Fibroblast of lung (primary cell): ENCODE data around the gene ATP13A1. TPM values are rescaled to one million over a fixed set of nuclear protein-coding genes. Genes with fewer than 3 reads are reported as not detected.

Experiments used
- DNase-seq, 2 donors: peaks; one replicate each; pipeline versions ENCODE4 v3.0.0 to v3.0.0-alpha.2; 2010; ENCODE audit warnings: low read depth in 2 of 2
- H2AFZ ChIP-seq: 2 replicates; pipeline ENCODE4 v1.5.1; 2012; ENCODE audit warnings: low read length, control low read depth, inconsistent platforms
- H3K27ac ChIP-seq: 2 replicates; pipeline ENCODE4 v1.5.1; 2011; ENCODE audit warnings: low read length, control low read depth; ENCODE audit not compliant: insufficient read depth
- H3K27me3 ChIP-seq: 2 replicates; pipeline ENCODE4 v1.5.1; 2011; ENCODE audit warnings: mild to moderate bottlenecking, low read length; ENCODE audit not compliant: control insufficient read depth, insufficient read depth
- H3K36me3 ChIP-seq: 2 replicates; pipeline ENCODE4 v1.5.1; 2011; ENCODE audit warnings: low read length; ENCODE audit not compliant: control insufficient read depth, insufficient read depth
- H3K4me1 ChIP-seq: 2 replicates; pipeline ENCODE4 v1.5.1; 2011; ENCODE audit warnings: low read length; ENCODE audit not compliant: control insufficient read depth, insufficient read depth; ENCODE audit errors: extremely low read depth
- H3K4me2 ChIP-seq: 2 replicates; pipeline ENCODE4 v1.5.1; 2011; ENCODE audit warnings: low read length, control low read depth; ENCODE audit not compliant: insufficient read depth; ENCODE audit errors: extremely low read depth
- H3K4me3 ChIP-seq, 4 experiments: fragments of 200-600 bp in 1 of 4; sonication (generic) in 1 of 4; replicated peaks in 1 of 4; 2 replicates each; pipeline ENCODE4 v1.5.1; 2011 to 2016; ENCODE audit warnings: low read length in 4 of 4, low read depth in 3 of 4, mild to moderate bottlenecking in 3 of 4, control low read depth in 2 of 4, inconsistent platforms in 1 of 4, mixed read lengths in 1 of 4; ENCODE audit not compliant: insufficient read depth in 1 of 4; ENCODE audit errors: control extremely low read depth in 1 of 4
- H3K79me2 ChIP-seq: 2 replicates; pipeline ENCODE4 v1.5.1; 2012; ENCODE audit warnings: mild to moderate bottlenecking, low read length, inconsistent platforms; ENCODE audit not compliant: control insufficient read depth, insufficient read depth
- H3K9ac ChIP-seq: 2 replicates; pipeline ENCODE4 v1.5.1; 2011; ENCODE audit warnings: mild to moderate bottlenecking, low read length, control low read depth; ENCODE audit not compliant: insufficient read depth
- H3K9me3 ChIP-seq: 2 replicates; pipeline ENCODE4 v1.5.1; 2012; ENCODE audit warnings: low read depth, low read length; ENCODE audit not compliant: control insufficient read depth, insufficient read depth
- H4K20me1 ChIP-seq: 2 replicates; pipeline ENCODE4 v1.5.1; 2011; ENCODE audit warnings: low read length; ENCODE audit not compliant: control insufficient read depth, insufficient read depth; ENCODE audit errors: extremely low read depth
- CTCF ChIP-seq, 2 donors: IDR thresholded peaks in 1 of 2; conservative IDR thresholded peaks in 1 of 2; 1 replicate in 1 of 2; 2 replicates in 1 of 2; pipeline ENCODE4 v1.5.1; 2011 to 2012; ENCODE audit warnings: low read length in 2 of 2, control low read depth in 1 of 2, inconsistent platforms in 1 of 2, low read depth in 1 of 2, mild to moderate bottlenecking in 1 of 2
- EZH2 ChIP-seq: IDR thresholded peaks from 2 replicates; pipeline ENCODE4 v1.5.1; 2012; ENCODE audit warnings: low read length, control low read depth, mild to moderate bottlenecking; ENCODE audit errors: missing control alignments
- polyA plus RNA-seq, 2 donors: library from polyadenylated mRNA; depleted of rRNA in 1 of 2; stranded (reverse) in 1 of 2; unstranded in 1 of 2; fragments of >200 nt; gene quantifications; 2 replicates each; pipeline ENCODE4 v1.2.1, GENCODE V29; 2011 to 2012; ENCODE audit warnings: missing spikeins in 1 of 2
- total RNA-seq: library from RNA; depleted of rRNA; stranded (reverse); fragments of >200 nt; gene quantifications from 2 replicates; pipeline ENCODE4 v1.2.1, GENCODE V29; 2014

The ATP13A1 gene
- total and polyA plus RNA-seq, 2 donors (not counting 1 experiment from before 2014, with no cell fraction given): 8.5 to 25.4 TPM

GRCh38 chr19:19635313-19635702 lies 28.2 kb downstream of the ATP13A1 start:
- Histone ChIP-seq H3K9ac (no peak overlapping the region), H3K9me3 (no peaks in the 10 kb centered on the region), H3K4me1 (no peaks in the 10 kb centered on the region), H3K27me3 (no peaks in the 10 kb centered on the region), H3K79me2 (no peaks in the 10 kb centered on the region), H3K36me3 (peaks cover 14% of the 10 kb centered on the region), H4K20me1 (no peaks in the 10 kb centered on the region), H3K4me3 (no peak overlapping the region), H3K4me2 (no peak overlapping the region), H3K27ac (no peak overlapping the region), H2AFZ (no peak overlapping the region)
- DNase-seq: no peak
- TF ChIP-seq CTCF (conservative IDR thresholded peaks at IDR 0.05 in 1 of 2, IDR thresholded peaks at IDR 0.05 in 1 of 2; ENCODE audit: low read depth in 1 of 2, low read length in 2 of 2) (no peak), EZH2 (no peak)

- Histone ChIP-seq H3K4me2 (no peak overlapping the region), H4K20me1 (no peaks in the 10 kb centered on the region), H3K9ac (no peak overlapping the region), H3K79me2 (no peaks in the 10 kb centered on the region), H3K27me3 (no peaks in the 10 kb centered on the region), H3K27ac (no peak overlapping the region), H3K4me1 (no peaks in the 10 kb centered on the region), H3K36me3 (peaks cover 14% of the 10 kb centered on the region), H3K9me3 (no peaks in the 10 kb centered on the region), H3K4me3 (no peak overlapping the region), H2AFZ (no peak overlapping the region)
- no peak for DNase-seq
- TF ChIP-seq CTCF (conservative IDR thresholded peaks at IDR 0.05 in 1 of 2, IDR thresholded peaks at IDR 0.05 in 1 of 2; ENCODE audit: low read depth in 1 of 2, low read length in 2 of 2) (no peak), EZH2 (no peak)
These were observed 28.8 kb downstream of the ATP13A1 start for GRCh38 chr19:19634516-19635312.

- Histone ChIP-seq H3K79me2 (no peaks in the 10 kb centered on the region), H3K4me1 (no peaks in the 10 kb centered on the region), H3K4me3 (no peak overlapping the region), H2AFZ (no peak overlapping the region), H3K27me3 (no peaks in the 10 kb centered on the region), H3K27ac (no peak overlapping the region), H4K20me1 (no peaks in the 10 kb centered on the region), H3K36me3 (peaks cover 14% of the 10 kb centered on the region), H3K9me3 (no peaks in the 10 kb centered on the region), H3K4me2 (no peak overlapping the region), H3K9ac (no peak overlapping the region)
- no peak for TF ChIP-seq CTCF (conservative IDR thresholded peaks at IDR 0.05 in 1 of 2, IDR thresholded peaks at IDR 0.05 in 1 of 2; ENCODE audit: low read depth in 1 of 2, low read length in 2 of 2)
- no peak for TF ChIP-seq EZH2
- DNase-seq: no peak
These were observed 29.6 kb downstream of the ATP13A1 start for GRCh38 chr19:19633711-19634515.
